Progenitor cell of endocrine pancreas (in vitro differentiated cells): Measurements from ENCODE around the gene ELK3. TPM values are rescaled to one million over a fixed set of nuclear protein-coding genes. Genes with fewer than 3 reads are reported as not detected.

ENCODE experiments used
- DNase-seq: peaks from one replicate; pipeline ENCODE4 v3.0.0; 2021; ENCODE audit warnings: low spot score; ENCODE audit not compliant: unreplicated experiment
- H3K27ac Mint-ChIP-seq: 2 replicates; pipeline ENCODE4 v1.8.0; 2021; ENCODE audit warnings: mild to moderate bottlenecking, moderate library complexity, mixed read lengths
- H3K27me3 Mint-ChIP-seq: 2 replicates; pipeline ENCODE4 v1.8.0; 2021; ENCODE audit warnings: mixed read lengths
- H3K36me3 Mint-ChIP-seq: 2 replicates; pipeline ENCODE4 v1.8.0; 2022; ENCODE audit warnings: mixed read lengths; ENCODE audit not compliant: insufficient read depth
- H3K4me1 Mint-ChIP-seq: 2 replicates; pipeline ENCODE4 v1.8.0; 2021; ENCODE audit warnings: low read depth, mixed read lengths
- H3K4me3 Mint-ChIP-seq: 2 replicates; pipeline ENCODE4 v1.8.0; 2021; ENCODE audit warnings: low read depth, mild to moderate bottlenecking, moderate library complexity, mixed read lengths
- H3K9me3 Mint-ChIP-seq: 2 replicates; pipeline ENCODE4 v1.8.0; 2021; ENCODE audit warnings: low read depth, mixed read lengths
- CTCF ChIP-seq: fragments of 200-600 bp; sonication (generic); IDR thresholded peaks from one replicate; pipeline ENCODE4 v1.5.0; 2021; ENCODE audit warnings: antibody characterized with exemption, mild to moderate bottlenecking; ENCODE audit not compliant: unreplicated experiment
- total RNA-seq: library from RNA; stranded (reverse); gene quantifications from 2 replicates; pipeline ENCODE4 v1.2.1, GENCODE V29; 2021

The ELK3 gene
- total RNA-seq, 1 donor from 2014 or later, result 5.4 TPM

GRCh38 chr12:96301732-96302131 is 107.6 kb downstream of the ELK3 start:
- no peaks in the 10 kb centered on the region for H3K9me3 Mint-ChIP-seq

GRCh38 chr12:96302687-96303310 is 108.6 kb downstream of the ELK3 start:
- no peak overlapping the region for H3K27ac Mint-ChIP-seq
- DNase-seq, result no peak
- H3K27me3 Mint-ChIP-seq, result no peaks in the 10 kb centered on the region
- peaks cover 14% of the 10 kb centered on the region for H3K36me3 Mint-ChIP-seq
- no peaks in the 10 kb centered on the region for H3K4me1 Mint-ChIP-seq
- no peaks in the 10 kb centered on the region for H3K9me3 Mint-ChIP-seq
- no peak for TF ChIP-seq CTCF
- no peak overlapping the region for H3K4me3 Mint-ChIP-seq

More at GRCh38 chr12:96301732-96302131, 107.6 kb downstream of the ELK3 start:
- H3K36me3 Mint-ChIP-seq, result peaks cover 15% of the 10 kb centered on the region
- H3K27me3 Mint-ChIP-seq, result no peaks in the 10 kb centered on the region
- no peak overlapping the region for H3K27ac Mint-ChIP-seq
- TF ChIP-seq CTCF, result no peak
- no peak for DNase-seq
- H3K4me1 Mint-ChIP-seq, result no peaks in the 10 kb centered on the region
- H3K4me3 Mint-ChIP-seq, result no peak overlapping the region

GRCh38 chr12:96303653-96304052 is 109.5 kb downstream of the ELK3 start:
- H3K9me3 Mint-ChIP-seq, result no peaks in the 10 kb centered on the region
- H3K27ac Mint-ChIP-seq, result no peak overlapping the region
- no peaks in the 10 kb centered on the region for H3K27me3 Mint-ChIP-seq
- H3K36me3 Mint-ChIP-seq, result peaks cover 14% of the 10 kb centered on the region
- no peak for TF ChIP-seq CTCF
- no peak for DNase-seq
- no peak overlapping the region for H3K4me3 Mint-ChIP-seq
- no peaks in the 10 kb centered on the region for H3K4me1 Mint-ChIP-seq

- no peak for TF ChIP-seq CTCF
Observed at GRCh38 chr12:96305665-96306064, 111.5 kb downstream of the ELK3 start.

GRCh38 chr12:96308881-96309280 is 114.7 kb downstream of the ELK3 start:
- Mint-ChIP-seq H3K4me3 (no peak overlapping the region), H3K4me1 (no peaks in the 10 kb centered on the region), H3K27ac (no peak overlapping the region), H3K27me3 (no peaks in the 10 kb centered on the region), H3K9me3 (no peaks in the 10 kb centered on the region), H3K36me3 (peaks cover 8% of the 10 kb centered on the region)
- no peak for TF ChIP-seq CTCF
- no peak for DNase-seq

More at GRCh38 chr12:96305665-96306064, 111.5 kb downstream of the ELK3 start:
- H3K27me3 Mint-ChIP-seq, result no peaks in the 10 kb centered on the region
- H3K9me3 Mint-ChIP-seq, result no peaks in the 10 kb centered on the region
- no peaks in the 10 kb centered on the region for H3K4me1 Mint-ChIP-seq
- DNase-seq, result no peak
- peaks cover 9% of the 10 kb centered on the region for H3K36me3 Mint-ChIP-seq
- no peak overlapping the region for H3K27ac Mint-ChIP-seq
- no peak overlapping the region for H3K4me3 Mint-ChIP-seq
